GM19467 (cell line): ENCODE measurements around the gene INTU.
"Not testable (repeated sequence)": the region's sequence is repeated elsewhere in the genome, so short reads cannot be mapped to it uniquely, and the experiment has no call there.

Experiments used
- ATAC-seq: cut with Tn5 transposase; IDR thresholded peaks from one replicate; pipeline ENCODE4 v1.9.1; 2021; ENCODE audit warnings: mild to moderate bottlenecking, moderate library complexity; ENCODE audit not compliant: unreplicated experiment

The INTU gene

DNA sequence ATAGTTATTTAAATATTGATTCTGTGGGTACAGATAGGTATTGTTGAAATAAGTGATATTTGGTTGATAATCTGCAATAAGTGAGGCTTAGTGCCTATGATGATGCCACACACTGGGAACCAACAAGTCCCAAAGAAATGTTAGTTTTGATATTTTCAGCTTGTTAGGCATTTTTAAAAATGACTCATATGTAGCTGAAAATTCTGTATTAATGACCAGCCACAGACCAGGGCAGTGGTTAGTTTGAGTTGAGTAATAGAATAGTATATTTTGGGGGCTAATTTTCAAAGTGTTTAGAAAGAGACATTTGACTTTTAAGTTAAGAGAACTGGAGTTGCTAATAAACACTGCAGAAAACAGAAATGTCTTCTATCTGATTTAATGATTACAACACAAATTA, 9.4 kb downstream of the INTU start:
- no peak for ATAC-seq

DNA sequence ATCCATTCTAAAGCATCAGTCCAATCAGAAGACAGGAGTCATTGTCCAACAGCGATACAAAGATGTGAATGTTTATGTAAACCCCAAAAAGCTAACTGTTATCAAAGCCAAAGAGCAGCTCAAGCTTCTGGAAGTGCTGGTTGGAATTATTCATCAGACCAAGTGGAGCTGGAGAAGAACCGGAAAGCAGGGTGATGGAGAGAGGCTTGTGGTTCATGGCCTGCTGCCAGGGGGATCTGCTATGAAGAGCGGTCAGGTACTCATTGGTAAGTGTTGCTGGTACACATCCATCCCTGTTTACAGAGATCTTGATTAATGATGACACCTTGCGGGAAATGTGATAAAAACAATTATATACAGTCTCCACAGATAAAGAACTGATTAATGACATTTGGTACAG, 11.0 kb downstream of the INTU start:
- no peak for ATAC-seq

- ATAC-seq = no peak
These were observed 15.3 kb downstream of the INTU start for GRCh38 chr4:127648061-127648460.

DNA sequence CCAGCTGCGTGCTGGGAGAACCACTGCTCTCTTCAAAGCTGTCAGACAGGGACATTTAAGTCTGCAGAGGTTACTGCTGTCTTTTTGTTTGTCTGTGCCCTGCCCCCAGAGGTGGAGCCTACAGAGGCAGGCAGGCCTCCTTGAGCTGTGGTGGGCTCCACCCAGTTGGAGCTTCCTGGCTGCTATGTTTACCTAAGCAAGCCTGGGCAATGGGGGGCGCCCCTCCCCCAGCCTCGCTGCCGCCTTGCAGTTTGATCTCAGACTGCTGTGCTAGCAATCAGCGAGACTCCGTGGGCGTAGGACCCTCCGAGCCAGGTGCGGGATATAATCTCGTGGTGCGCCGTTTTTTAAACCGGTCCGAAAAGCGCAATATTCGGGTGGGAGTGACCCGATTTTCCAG, 22.8 kb downstream of the INTU start:
- ATAC-seq = not testable (repeated sequence)

GRCh38 chr4:127656047-127656680, 23.4 kb downstream of the INTU start:
- ATAC-seq = no peak

- no peak for ATAC-seq
These were observed 27.6 kb downstream of the INTU start for GRCh38 chr4:127660284-127660885.

GRCh38 chr4:127667116-127667515, 34.4 kb downstream of the INTU start:
- no peak for ATAC-seq

GRCh38 chr4:127667772-127668171, 35.0 kb downstream of the INTU start:
- no peak for ATAC-seq

GRCh38 chr4:127668770-127669169, 36.0 kb downstream of the INTU start:
- no peak for ATAC-seq

- ATAC-seq = no peak
These were observed 36.9 kb downstream of the INTU start for GRCh38 chr4:127669691-127670090.

DNA sequence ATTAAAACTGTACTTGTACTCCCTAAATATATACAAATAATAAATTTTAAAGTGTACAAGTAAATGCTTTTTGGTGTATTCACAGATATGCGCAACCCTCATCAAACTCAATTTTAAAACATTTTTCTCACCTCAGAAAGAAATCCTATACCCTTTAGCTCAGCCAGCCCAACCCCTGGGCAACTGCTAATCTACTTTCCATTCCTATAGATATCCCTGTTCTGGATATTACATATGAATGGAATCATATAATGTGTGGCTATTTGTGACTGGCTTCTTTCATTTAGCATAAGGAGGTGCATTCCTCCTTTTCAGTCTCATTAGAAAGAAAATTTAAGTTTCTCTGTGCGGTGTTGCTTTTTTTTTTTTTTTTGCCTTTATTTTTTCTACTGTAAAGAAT, 39.4 kb downstream of the INTU start:
- no peak for ATAC-seq

GRCh38 chr4:127685292-127685691, 52.5 kb downstream of the INTU start:
- ATAC-seq = no peak

GRCh38 chr4:127686658-127687057, 53.9 kb downstream of the INTU start:
- no peak for ATAC-seq

- ATAC-seq = no peak
These were observed 54.8 kb downstream of the INTU start for GRCh38 chr4:127687580-127687979.

DNA sequence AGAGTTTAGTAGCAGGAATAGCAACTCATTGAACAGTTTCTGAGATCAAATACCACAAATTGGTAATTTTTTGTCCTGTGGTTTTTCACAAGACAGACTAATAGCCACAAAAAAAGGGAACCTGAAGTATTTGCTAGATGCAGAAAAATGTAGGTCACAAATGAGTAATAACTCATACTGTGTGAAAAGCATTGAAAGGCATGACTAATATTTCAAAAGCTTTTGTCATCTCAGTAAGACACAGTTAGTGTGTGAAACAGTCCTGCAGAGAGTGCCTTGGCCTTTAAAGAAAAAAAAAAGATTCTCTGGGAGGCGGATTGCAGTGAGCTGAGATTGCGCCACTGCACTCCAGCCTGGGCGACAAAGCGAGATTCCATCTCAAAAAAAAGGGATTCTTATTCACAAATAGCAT, 66.0 kb downstream of the INTU start:
- ATAC-seq = peak; percentile 100

DNA sequence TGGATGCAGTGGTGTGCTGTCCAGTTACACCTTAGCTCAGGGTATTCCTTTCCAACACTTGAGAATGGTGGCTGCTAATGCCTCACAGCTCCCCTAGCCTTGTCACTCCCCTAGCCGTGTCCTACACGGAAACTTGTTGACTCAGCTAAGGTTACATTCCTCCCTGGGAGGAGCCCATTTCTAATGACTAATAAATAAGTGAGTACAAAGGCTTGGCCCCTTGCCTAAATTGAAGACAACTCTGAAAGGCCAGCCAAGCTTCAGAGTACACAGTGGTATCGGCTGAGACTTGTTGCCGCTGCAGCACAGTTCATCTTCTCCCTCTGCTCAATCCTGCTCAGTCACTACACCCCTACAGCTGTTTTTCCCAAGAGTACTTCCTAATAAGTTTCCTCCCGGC, 76.2 kb downstream of the INTU start:
- ATAC-seq = no peak

- no peak for ATAC-seq
These were observed 76.7 kb downstream of the INTU start for GRCh38 chr4:127709456-127709855.

- no peak for ATAC-seq
These were observed 97.6 kb downstream of the INTU start, which contains the start of gene SLC25A31 for GRCh38 chr4:127730142-127730913. SLC25A31 (plus strand) TSS chr4:127730400; CDS start chr4:127730546, 146 bp downstream.

DNA sequence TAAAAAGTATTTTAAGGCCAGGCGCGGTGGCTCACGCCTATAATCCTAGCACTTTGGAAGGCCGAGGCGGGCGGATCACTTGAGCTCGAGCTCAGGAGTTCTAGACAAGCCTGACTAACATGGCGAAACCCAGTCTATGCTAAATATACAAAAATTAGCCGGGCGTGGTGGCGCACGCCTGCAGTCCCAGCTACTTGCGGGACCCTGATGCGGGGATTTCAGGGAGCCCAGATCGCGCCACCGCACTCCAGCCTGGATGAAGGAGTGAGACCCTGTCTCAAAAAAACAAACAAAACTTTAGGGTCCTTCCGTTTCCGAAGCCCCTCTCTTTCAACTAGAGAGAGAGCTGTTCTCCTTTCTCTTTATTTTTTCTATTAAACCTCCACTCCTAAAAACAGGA, 98.6 kb downstream of the INTU start:
- ATAC-seq = no peak

GRCh38 chr4:127732623-127733328, 100.0 kb downstream of the INTU start:
- peak; percentile 82 for ATAC-seq

DNA sequence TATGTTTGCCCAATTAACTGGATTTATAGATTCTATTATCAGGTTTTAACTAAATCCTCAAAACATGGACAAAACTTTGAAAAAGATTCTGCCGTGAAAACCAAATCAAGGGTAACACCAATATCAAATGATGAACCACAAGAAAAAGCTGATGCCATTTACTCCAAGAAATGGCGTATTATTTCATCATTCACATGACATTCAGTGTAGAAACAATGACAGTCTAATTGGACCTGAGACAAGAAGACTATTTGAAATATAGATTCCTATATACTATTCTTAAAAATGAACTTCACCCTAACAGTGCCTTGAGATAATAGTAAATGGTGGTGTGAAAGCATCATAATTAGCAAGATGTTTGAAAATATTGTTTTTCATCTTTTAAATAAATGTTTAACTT, 102.2 kb downstream of the INTU start:
- ATAC-seq = no peak
